Astrocyte (in vitro differentiated cells and primary cell): ENCODE results near the gene CABLES1.

Source experiments
- CTCF ChIP-seq: IDR thresholded peaks from 2 replicates; pipeline ENCODE4 v1.5.1; 2011; ENCODE audit warnings: low read depth, mild to moderate bottlenecking, inconsistent platforms, low read length, moderate library complexity; ENCODE audit not compliant: insufficient read depth
- EZH2 ChIP-seq: IDR thresholded peaks from 2 replicates; pipeline ENCODE4 v1.6.1; 2012; ENCODE audit warnings: mild to moderate bottlenecking, low read length, inconsistent platforms; ENCODE audit not compliant: insufficient read depth

GRCh38 chr18:23226391-23226790 lies 91.1 kb downstream of the CABLES1 start:
- no peak for TF ChIP-seq CTCF
- TF ChIP-seq EZH2 = no peak
